Fibroblast of villous mesenchyme (primary cell): Measurements from ENCODE around the gene GPR42. TPM values are rescaled to one million over a fixed set of nuclear protein-coding genes. Genes with fewer than 3 reads are reported as not detected.

ENCODE experiments used
- DNase-seq: peaks from one replicate; pipeline ENCODE4 v3.0.0-alpha.2; 2010; ENCODE audit warnings: low read depth
- H3K4me3 ChIP-seq: 2 replicates; pipeline ENCODE4 v1.5.1; 2011; ENCODE audit warnings: low read depth, mild to moderate bottlenecking, low read length
- CTCF ChIP-seq: IDR thresholded peaks from 2 replicates; pipeline ENCODE4 v1.5.1; 2012; ENCODE audit warnings: low read depth, mild to moderate bottlenecking, low read length; ENCODE audit not compliant: insufficient read depth
- total RNA-seq: library from RNA; depleted of rRNA; stranded (reverse); fragments of >200 nt; gene quantifications from 2 replicates; pipeline ENCODE4 v1.2.3, GENCODE V29; 2012

Gene GPR42
- total RNA-seq, 1 donor, result not detected

- no peak overlapping the region for H3K4me3 ChIP-seq
- no peak for DNase-seq
- no peak for TF ChIP-seq CTCF
Measured at GRCh38 chr19:35351411-35352176, 19.3 kb upstream of the GPR42 start.

- no peak overlapping the region for H3K4me3 ChIP-seq
- TF ChIP-seq CTCF, result no peak
- no peak for DNase-seq
Measured at GRCh38 chr19:35352177-35352447, 18.8 kb upstream of the GPR42 start.

- TF ChIP-seq CTCF, result peak; percentile 86
- no peak overlapping the region for H3K4me3 ChIP-seq
- peak; percentile 71 for DNase-seq
Measured at GRCh38 chr19:35352448-35353304, 18.2 kb upstream of the GPR42 start.

GRCh38 chr19:35353635-35354034, 17.2 kb upstream of the GPR42 start:
- H3K4me3 ChIP-seq, result no peak overlapping the region
- TF ChIP-seq CTCF, result no peak
- DNase-seq, result no peak

- TF ChIP-seq CTCF, result no peak
- H3K4me3 ChIP-seq, result no peak overlapping the region
- no peak for DNase-seq
Measured at GRCh38 chr19:35354898-35355297, 16.0 kb upstream of the GPR42 start.

- no peak overlapping the region for H3K4me3 ChIP-seq
- TF ChIP-seq CTCF, result no peak
- no peak for DNase-seq
Measured at GRCh38 chr19:35355791-35356460, 14.9 kb upstream of the GPR42 start.
